Choroid plexus epithelial cell (primary cell): Measurements from ENCODE around the gene NPTX1.

Experiments used
- DNase-seq: peaks from one replicate; pipeline ENCODE4 v3.0.0-alpha.2; 2010; ENCODE audit warnings: low read depth
- H3K4me3 ChIP-seq: 2 replicates; pipeline ENCODE4 v1.5.1; 2011; ENCODE audit warnings: low read depth, mild to moderate bottlenecking, control low read depth, low read length, moderate library complexity
- TF ChIP-seq, protein P1 (sequence below): conservative IDR thresholded peaks from 2 replicates; pipeline ENCODE4 v1.5.1; 2011; ENCODE audit warnings: low read depth, mild to moderate bottlenecking, control low read depth, inconsistent platforms, low read length, moderate library complexity

The NPTX1 gene

DNA sequence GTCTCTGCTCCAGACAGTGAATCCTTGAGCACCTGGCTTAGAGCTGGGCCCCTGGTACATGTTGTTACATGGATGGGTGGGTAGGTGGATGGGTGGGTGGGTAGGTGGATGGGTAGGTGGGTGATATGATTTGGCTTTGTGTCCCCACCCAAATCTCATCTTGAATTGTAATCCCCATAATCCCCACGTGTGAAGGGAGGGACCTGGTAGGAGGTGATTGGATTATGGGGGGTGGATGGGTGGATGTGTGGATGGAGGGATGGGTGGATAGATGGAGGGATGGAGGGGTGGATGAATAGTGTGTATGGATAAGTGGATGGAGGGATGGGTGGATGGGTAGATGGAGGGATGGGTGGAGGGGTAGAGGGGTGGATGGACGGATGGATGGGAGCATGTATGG is 26.6 kb upstream of the NPTX1 start:
- TF ChIP-seq, protein P1, sequence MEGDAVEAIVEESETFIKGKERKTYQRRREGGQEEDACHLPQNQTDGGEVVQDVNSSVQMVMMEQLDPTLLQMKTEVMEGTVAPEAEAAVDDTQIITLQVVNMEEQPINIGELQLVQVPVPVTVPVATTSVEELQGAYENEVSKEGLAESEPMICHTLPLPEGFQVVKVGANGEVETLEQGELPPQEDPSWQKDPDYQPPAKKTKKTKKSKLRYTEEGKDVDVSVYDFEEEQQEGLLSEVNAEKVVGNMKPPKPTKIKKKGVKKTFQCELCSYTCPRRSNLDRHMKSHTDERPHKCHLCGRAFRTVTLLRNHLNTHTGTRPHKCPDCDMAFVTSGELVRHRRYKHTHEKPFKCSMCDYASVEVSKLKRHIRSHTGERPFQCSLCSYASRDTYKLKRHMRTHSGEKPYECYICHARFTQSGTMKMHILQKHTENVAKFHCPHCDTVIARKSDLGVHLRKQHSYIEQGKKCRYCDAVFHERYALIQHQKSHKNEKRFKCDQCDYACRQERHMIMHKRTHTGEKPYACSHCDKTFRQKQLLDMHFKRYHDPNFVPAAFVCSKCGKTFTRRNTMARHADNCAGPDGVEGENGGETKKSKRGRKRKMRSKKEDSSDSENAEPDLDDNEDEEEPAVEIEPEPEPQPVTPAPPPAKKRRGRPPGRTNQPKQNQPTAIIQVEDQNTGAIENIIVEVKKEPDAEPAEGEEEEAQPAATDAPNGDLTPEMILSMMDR: no peak
- no peak for DNase-seq
- H3K4me3 ChIP-seq: no peak overlapping the region

DNA sequence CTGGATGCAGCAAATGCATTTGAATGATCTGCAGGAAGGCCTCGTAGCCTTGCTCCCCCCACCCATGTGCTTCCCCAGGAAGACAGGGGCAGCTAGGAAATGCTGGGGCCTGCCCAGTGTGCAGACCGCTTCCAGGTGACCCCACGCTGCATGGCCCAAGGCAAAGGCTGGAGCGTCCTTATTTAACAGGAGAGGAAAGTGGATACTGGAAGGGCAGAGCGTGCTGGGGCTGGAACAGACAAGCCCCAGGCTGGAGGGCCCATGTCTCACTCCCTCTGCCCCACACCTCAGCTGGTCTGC is 26.1 kb upstream of the NPTX1 start:
- TF ChIP-seq, protein P1: no peak
- DNase-seq: no peak
- H3K4me3 ChIP-seq: no peak overlapping the region

DNA sequence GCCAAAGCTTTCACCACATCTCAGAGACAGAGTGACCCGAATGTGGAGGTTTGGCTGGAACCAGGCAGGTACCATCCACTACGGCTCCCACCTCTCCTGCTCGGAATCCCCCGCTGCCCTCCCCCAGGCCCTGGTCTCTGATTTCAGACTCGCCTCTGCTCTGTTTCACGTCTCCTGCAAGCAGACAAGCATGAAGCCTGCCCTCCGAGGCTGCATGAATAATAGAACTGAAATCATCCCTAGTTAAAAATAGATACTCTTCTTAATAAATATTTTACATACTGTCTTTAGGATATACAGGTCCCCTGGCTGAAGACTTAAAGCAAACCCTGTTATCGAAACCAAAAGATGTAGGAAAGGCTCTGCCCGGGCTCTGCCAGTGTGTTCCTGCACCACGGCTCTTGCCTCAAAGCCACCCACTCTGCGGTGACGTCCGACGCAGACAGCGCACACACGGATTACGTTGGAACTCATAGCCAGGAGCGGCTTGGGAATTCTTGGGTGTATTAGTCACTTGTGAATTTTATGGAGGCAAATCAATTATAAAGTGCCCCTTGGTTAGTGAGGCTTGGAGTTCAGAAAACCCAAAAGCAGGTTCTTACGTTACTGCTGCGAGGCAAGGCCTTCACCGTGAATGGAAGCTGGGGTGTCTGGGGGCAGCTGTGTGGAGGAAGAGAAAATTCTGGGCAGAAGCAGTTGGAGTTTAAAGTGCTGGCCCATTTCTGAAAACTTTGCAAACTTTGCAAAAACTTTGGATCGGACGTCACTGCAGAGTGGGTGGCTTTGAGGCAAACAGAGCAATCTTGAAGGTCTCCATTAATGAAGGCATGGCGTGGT is 25.6 kb upstream of the NPTX1 start:
- no peak for DNase-seq
- no peak overlapping the region for H3K4me3 ChIP-seq
- TF ChIP-seq, protein P1: no peak

DNA sequence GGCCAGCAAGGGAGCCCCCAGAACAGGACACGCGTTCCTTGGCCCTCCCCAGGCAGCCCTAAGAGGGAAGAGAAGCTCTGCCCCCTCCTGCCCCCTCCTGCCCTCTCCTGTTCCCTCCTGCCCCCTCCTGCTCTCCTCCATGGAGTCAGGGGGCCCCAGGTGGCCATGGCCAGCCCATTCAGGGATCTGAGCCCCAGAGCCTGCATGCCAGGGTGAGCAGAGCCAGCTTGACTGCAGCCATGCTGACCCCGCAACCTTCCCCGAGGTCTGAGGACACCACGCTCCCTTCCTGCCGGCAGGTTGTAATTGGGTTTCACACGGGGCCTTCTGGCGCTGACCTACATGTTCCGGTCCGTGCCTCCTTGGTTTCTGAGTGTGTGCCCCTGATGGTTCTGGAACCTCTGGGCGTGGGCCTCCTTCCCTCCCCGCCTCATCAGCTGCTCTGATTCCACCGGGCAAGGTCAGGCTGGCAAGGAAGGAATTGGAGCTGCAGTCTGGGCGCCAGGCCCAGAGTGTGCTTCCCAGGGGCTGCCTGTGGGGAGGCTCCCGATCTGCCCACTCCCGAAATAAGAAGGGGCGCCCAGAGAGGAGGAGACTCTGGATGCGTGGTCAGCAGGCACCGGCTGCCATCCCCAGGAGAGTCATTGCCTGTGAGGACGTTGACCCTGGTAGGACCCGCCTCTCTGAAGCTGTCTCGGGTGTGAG is 23.7 kb upstream of the NPTX1 start:
- no peak overlapping the region for H3K4me3 ChIP-seq
- TF ChIP-seq, protein P1: no peak
- DNase-seq: no peak

DNA sequence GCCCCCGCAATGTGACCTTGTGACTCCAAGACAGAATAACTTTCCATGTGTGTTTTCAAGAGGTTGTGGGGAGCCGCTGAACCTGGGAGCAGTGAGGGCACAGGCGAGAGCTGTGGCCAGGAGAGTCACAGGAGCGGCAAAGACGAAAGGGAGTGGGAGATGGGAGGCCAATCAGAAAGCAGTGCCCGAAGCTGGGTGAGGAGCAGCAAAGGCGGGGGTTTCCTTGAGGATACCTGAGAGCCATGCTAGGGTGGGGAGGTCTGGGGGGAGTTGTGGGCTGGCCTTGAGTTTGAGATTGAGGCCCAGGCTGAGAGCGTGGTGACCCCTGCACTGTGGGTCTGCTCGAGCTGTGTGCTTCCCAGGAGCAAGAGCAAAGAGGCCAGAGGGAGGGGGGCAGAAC is 23.2 kb upstream of the NPTX1 start:
- no peak overlapping the region for H3K4me3 ChIP-seq
- no peak for DNase-seq
- TF ChIP-seq, protein P1: no peak

DNA sequence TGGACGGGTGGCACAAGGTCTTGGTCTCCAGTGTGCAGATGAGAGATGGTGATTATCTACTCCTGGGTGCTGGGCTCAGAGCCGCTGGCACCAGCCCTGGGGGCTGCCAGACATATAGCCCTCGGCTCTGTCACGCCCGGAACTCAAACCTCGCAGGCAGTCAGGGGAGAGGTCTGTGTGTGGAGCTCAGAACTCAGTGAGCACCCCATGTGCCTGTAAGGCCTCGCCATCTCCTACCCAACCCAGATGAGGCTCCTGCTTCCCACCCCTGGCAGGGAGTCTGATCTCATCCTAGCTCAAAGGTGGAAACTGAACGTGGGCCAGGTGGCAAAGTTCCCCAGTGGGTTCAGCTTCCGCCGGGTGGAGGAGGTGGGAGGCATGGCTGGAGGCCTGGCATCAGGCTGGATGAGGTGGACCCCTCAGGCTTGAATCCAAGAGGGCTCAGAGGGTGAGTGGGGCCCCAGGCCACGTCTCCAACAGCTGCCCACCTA is 22.6 kb upstream of the NPTX1 start:
- no peak for DNase-seq
- no peak overlapping the region for H3K4me3 ChIP-seq
- TF ChIP-seq, protein P1: no peak
